ENCODE measurements around the gene AIP. TPM values are rescaled to one million over a fixed set of nuclear protein-coding genes. Genes with fewer than 3 reads are reported as not detected.
A peak's percentile ranks its signal among the peaks of the same experiment; 100 is the strongest.

AIP gene
- total and polyA plus RNA-seq, 9 of the 15 experiments (the other 6 are each of a cell fraction or from before 2014, with no cell fraction given), result 5.2 to 92.5 (median 52.7) TPM

DNA sequence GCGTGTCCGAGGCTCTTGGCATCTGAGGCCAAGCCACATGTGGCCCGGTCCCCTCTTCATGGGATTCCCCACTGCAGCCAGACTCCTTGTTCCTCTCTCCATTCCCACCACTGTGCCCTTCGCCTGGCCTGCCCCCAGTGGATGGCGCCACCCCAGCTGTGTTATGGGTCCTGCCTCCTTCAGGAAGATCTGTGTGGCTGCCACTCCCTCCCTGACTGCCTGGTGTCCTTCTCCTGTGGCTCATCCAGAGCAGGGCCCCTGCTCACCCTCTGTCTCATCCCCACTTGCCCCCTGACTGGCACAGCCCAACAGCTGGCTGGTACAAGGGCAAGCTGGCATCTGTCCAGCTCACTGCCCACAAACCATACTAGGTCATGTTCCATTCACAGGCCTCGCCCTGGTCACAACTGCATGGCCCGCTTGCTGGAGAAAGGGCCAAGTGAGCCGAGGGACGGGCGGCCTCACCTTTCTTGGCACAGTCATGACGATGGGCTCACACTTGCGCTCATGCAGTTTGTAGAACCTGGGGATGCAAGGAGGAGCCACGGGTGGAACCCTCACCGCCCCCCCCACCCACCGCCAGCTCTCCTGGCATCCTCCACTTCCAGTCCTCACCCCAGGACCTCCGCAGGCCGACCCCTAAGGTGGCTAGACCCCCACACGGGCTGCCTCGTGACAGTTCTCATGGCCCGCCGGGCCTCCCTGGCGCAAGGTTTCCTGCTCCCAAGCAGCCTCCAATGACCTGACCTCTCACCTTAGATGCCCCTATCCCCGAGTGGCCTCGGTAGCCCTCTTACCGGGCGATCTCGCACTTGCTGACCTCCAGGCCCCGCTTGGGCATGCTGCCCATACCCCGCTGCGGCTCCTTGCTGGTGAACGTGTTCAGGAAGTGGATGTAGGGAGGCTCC lies 43.3 kb upstream of the AIP start (continued):
- TF ChIP-seq, protein P1, sequence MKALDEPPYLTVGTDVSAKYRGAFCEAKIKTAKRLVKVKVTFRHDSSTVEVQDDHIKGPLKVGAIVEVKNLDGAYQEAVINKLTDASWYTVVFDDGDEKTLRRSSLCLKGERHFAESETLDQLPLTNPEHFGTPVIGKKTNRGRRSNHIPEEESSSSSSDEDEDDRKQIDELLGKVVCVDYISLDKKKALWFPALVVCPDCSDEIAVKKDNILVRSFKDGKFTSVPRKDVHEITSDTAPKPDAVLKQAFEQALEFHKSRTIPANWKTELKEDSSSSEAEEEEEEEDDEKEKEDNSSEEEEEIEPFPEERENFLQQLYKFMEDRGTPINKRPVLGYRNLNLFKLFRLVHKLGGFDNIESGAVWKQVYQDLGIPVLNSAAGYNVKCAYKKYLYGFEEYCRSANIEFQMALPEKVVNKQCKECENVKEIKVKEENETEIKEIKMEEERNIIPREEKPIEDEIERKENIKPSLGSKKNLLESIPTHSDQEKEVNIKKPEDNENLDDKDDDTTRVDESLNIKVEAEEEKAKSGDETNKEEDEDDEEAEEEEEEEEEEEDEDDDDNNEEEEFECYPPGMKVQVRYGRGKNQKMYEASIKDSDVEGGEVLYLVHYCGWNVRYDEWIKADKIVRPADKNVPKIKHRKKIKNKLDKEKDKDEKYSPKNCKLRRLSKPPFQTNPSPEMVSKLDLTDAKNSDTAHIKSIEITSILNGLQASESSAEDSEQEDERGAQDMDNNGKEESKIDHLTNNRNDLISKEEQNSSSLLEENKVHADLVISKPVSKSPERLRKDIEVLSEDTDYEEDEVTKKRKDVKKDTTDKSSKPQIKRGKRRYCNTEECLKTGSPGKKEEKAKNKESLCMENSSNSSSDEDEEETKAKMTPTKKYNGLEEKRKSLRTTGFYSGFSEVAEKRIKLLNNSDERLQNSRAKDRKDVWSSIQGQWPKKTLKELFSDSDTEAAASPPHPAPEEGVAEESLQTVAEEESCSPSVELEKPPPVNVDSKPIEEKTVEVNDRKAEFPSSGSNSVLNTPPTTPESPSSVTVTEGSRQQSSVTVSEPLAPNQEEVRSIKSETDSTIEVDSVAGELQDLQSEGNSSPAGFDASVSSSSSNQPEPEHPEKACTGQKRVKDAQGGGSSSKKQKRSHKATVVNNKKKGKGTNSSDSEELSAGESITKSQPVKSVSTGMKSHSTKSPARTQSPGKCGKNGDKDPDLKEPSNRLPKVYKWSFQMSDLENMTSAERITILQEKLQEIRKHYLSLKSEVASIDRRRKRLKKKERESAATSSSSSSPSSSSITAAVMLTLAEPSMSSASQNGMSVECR (CRISPR knock-in tag; IDR thresholded peaks at IDR 0.05), result no peak
- TF ChIP-seq SAFB2 (IDR thresholded peaks at IDR 0.05; ENCODE audit: borderline replicate concordance, low read depth, low read length, severe bottlenecking), result no peak
- TF ChIP-seq JUN (IDR thresholded peaks at IDR 0.05; ENCODE audit: borderline replicate concordance, low read depth, low read length), result no peak
- TF ChIP-seq JUN (CRISPR knock-in tag; IDR thresholded peaks at IDR 0.05; ENCODE audit: borderline replicate concordance), result no peak
- TF ChIP-seq PCBP2 (IDR thresholded peaks at IDR 0.05; ENCODE audit: low read depth, low read length, poor library complexity, severe bottlenecking), result no peak
- no peak for TF ChIP-seq THAP12 (CRISPR knock-in tag; IDR thresholded peaks at IDR 0.05)
- 0 out of 2 replicates have a peak, but pooled peaks have one; percentile 7 for TF ChIP-seq CBX1 (IDR thresholded peaks at IDR 0.05; ENCODE audit: low read depth)
- TF ChIP-seq MCM5 (IDR thresholded peaks at IDR 0.05; ENCODE audit: low read depth), result no peak
- TF ChIP-seq OTX1 (CRISPR knock-in tag; IDR thresholded peaks at IDR 0.05), result no peak
- TF ChIP-seq NUFIP1 (IDR thresholded peaks at IDR 0.05; ENCODE audit: partially characterized antibody), result no peak
- TF ChIP-seq FOXM1 (IDR thresholded peaks at IDR 0.05; ENCODE audit: low read depth), result no peak
- TF ChIP-seq FOXM1 (CRISPR knock-in tag; IDR thresholded peaks at IDR 0.05; ENCODE audit: low read depth), result no peak
- no peak for TF ChIP-seq CGGBP1 (CRISPR knock-in tag; IDR thresholded peaks at IDR 0.05)
- TF ChIP-seq NFATC3 (IDR thresholded peaks at IDR 0.05), result no peak
- no peak for TF ChIP-seq XRCC5 (IDR thresholded peaks at IDR 0.05; ENCODE audit: low read depth, low read length)
- TF ChIP-seq ZNF584 (CRISPR knock-in tag; IDR thresholded peaks at IDR 0.05; ENCODE audit: low read depth), result no peak
- TF ChIP-seq TGIF2 (CRISPR knock-in tag; IDR thresholded peaks at IDR 0.05), result no peak
- TF ChIP-seq ARHGAP35 (IDR thresholded peaks at IDR 0.05; ENCODE audit: partially characterized antibody), result no peak
- no peak for TF ChIP-seq NBN (IDR thresholded peaks at IDR 0.05; ENCODE audit: low read depth)
- peak; percentile 60 for TF ChIP-seq POLR2G (IDR thresholded peaks at IDR 0.05; ENCODE audit: low read depth, low read length)

All from K562 (cell line).